HEK293 (cell line): ENCODE measurements around the gene INPPL1.

Experiments used
- ELK4 ChIP-seq: IDR thresholded peaks from 2 replicates; pipeline ENCODE4 v1.6.1; 2011; ENCODE audit warnings: mild to moderate bottlenecking, low read depth, low read length, borderline replicate concordance
- TCF7L2 ChIP-seq: IDR thresholded peaks from 2 replicates; pipeline ENCODE4 v1.6.1; 2011; ENCODE audit warnings: low read depth, mild to moderate bottlenecking, inconsistent platforms, low read length, moderate library complexity, borderline replicate concordance
- ZBTB1 ChIP-seq: fragments of 450-650 bp; formaldehyde crosslinking; IDR thresholded peaks from 2 replicates; pipeline ENCODE4 v1.5.1; 2016; ENCODE audit warnings: missing biosample characterization, missing genetic modification characterization
- ZNF10 ChIP-seq: fragments of 450-650 bp; formaldehyde crosslinking; IDR thresholded peaks from 2 replicates; pipeline ENCODE4 v1.5.1; 2017; ENCODE audit warnings: missing biosample characterization, missing genetic modification characterization
- ZNF133 ChIP-seq: fragments of 450-650 bp; formaldehyde crosslinking; IDR thresholded peaks from 2 replicates; pipeline ENCODE4 v1.5.1; 2016; ENCODE audit warnings: missing biosample characterization, missing genetic modification characterization
- ZNF146 ChIP-seq: fragments of 450-650 bp; formaldehyde crosslinking; IDR thresholded peaks from 2 replicates; pipeline ENCODE4 v1.5.1; 2016; ENCODE audit warnings: missing biosample characterization, missing genetic modification characterization
- ZNF174 ChIP-seq: fragments of 450-650 bp; formaldehyde crosslinking; IDR thresholded peaks from 2 replicates; pipeline ENCODE4 v1.5.0; 2017; ENCODE audit warnings: missing biosample characterization, mild to moderate bottlenecking, missing genetic modification characterization
- ZNF335 ChIP-seq: fragments of 450-650 bp; formaldehyde crosslinking; conservative IDR thresholded peaks from 2 replicates; pipeline ENCODE4 v1.5.1; 2016; ENCODE audit warnings: missing biosample characterization, missing genetic modification characterization
- ZNF501 ChIP-seq: fragments of 450-650 bp; formaldehyde crosslinking; IDR thresholded peaks from 2 replicates; pipeline ENCODE4 v1.5.1; 2016; ENCODE audit warnings: missing biosample characterization, missing genetic modification characterization
- ZNF670 ChIP-seq: fragments of 450-650 bp; formaldehyde crosslinking; IDR thresholded peaks from 2 replicates; pipeline ENCODE4 v1.5.1; 2016; ENCODE audit warnings: missing biosample characterization, missing genetic modification characterization, low read depth
- ZNF707 ChIP-seq: fragments of 450-650 bp; formaldehyde crosslinking; IDR thresholded peaks from 2 replicates; pipeline ENCODE4 v1.5.1; 2016; ENCODE audit warnings: missing biosample characterization, missing genetic modification characterization
- TF ChIP-seq, protein P1 (sequence below): fragments of 450-650 bp; formaldehyde crosslinking; IDR thresholded peaks from 2 replicates; pipeline ENCODE4 v1.5.1; 2016; ENCODE audit warnings: missing biosample characterization, missing genetic modification characterization

- TF ChIP-seq ZNF174 (tag by site-specific recombination) (no peak), ZNF670 (no peak), ZBTB1 (no peak), ZNF501 (tag by site-specific recombination) (no peak), ELK4 (no peak), ZNF146 (tag by site-specific recombination) (no peak), ZNF133 (no peak), ZNF10 (tag by site-specific recombination) (no peak), TCF7L2 (no peak), ZNF335 (tag by site-specific recombination) (no peak), ZNF707 (tag by site-specific recombination) (no peak)
- TF ChIP-seq, protein P1, sequence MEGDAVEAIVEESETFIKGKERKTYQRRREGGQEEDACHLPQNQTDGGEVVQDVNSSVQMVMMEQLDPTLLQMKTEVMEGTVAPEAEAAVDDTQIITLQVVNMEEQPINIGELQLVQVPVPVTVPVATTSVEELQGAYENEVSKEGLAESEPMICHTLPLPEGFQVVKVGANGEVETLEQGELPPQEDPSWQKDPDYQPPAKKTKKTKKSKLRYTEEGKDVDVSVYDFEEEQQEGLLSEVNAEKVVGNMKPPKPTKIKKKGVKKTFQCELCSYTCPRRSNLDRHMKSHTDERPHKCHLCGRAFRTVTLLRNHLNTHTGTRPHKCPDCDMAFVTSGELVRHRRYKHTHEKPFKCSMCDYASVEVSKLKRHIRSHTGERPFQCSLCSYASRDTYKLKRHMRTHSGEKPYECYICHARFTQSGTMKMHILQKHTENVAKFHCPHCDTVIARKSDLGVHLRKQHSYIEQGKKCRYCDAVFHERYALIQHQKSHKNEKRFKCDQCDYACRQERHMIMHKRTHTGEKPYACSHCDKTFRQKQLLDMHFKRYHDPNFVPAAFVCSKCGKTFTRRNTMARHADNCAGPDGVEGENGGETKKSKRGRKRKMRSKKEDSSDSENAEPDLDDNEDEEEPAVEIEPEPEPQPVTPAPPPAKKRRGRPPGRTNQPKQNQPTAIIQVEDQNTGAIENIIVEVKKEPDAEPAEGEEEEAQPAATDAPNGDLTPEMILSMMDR (tag by site-specific recombination): no peak
These were observed 2.3 kb upstream of the INPPL1 start for GRCh38 chr11:72222106-72222891.
